Lower leg skin (tissue), 4 donors: Measurements from ENCODE around the gene SLAIN2. TPM values are rescaled to one million over a fixed set of nuclear protein-coding genes. Genes with fewer than 3 reads are reported as not detected.
"Not testable (repeated sequence)": the region's sequence is repeated elsewhere in the genome, so short reads cannot be mapped to it uniquely, and the experiment has no call there.

Experiments used
- DNase-seq, 2 donors: peaks; one replicate each; pipeline ENCODE4 v3.0.0-alpha.2; 2019; ENCODE audit warnings: low spot score in 2 of 2
- H3K4me3 ChIP-seq: fragments of 200-600 bp; sonication (generic); 2 replicates; pipeline ENCODE4 v1.5.1; 2017; ENCODE audit warnings: mild to moderate bottlenecking, low read depth; ENCODE audit not compliant: poor library complexity, severe bottlenecking
- CTCF ChIP-seq, 3 donors: fragments of 450-650 bp; IDR thresholded peaks; one replicate each; pipeline ENCODE4 v1.5.1; 2016; ENCODE audit warnings: antibody characterized with exemption in 3 of 3, mild to moderate bottlenecking in 3 of 3, moderate library complexity in 2 of 3
- POLR2A ChIP-seq, 2 donors: fragments of 450-650 bp; IDR thresholded peaks; one replicate each; pipeline ENCODE4 v1.6.1; 2016 to 2017; ENCODE audit warnings: antibody characterized with exemption in 2 of 2, mild to moderate bottlenecking in 1 of 2, moderate library complexity in 1 of 2
- WGBS, 2 donors: methylation state at CpG; one replicate each; pipeline ENCODE4 v1.1.5; 2018; 5-methylcytosine and 5-hydroxymethylcytosine counted together
- intact Hi-C: fragments of 100-400 bp; cut with DNase I; formaldehyde crosslinking; loops from one replicate; pipeline ENCODE4 v1.15.0; 2023; ENCODE audit warnings: low total_unique reads
- total RNA-seq, 4 donors: library from RNA; depleted of rRNA; stranded (reverse); fragments of >200 nt; gene quantifications; one replicate each; pipeline ENCODE4 v1.1.0, GENCODE V29; 2016

The SLAIN2 gene
- total RNA-seq, 4 donors from 2014 or later: 75.4 to 201 (median 88.6) TPM

GRCh38 chr4:48450740-48451139, 109.4 kb downstream of the SLAIN2 start:
- TF ChIP-seq POLR2A (IDR thresholded peaks at IDR 0.05) (no peak), CTCF (IDR thresholded peaks at IDR 0.05) (no peak)

GRCh38 chr4:48451656-48452055, 110.3 kb downstream of the SLAIN2 start:
- H3K4me3 ChIP-seq, intact Hi-C loops, DNase-seq: not testable (repeated sequence)
- 91 to 93% methylated on average over 3 of the region's 3 CpGs for WGBS, 2 donors

More at GRCh38 chr4:48450740-48451139, 109.4 kb downstream of the SLAIN2 start:
- no peak overlapping the region for H3K4me3 ChIP-seq
- WGBS, 2 donors: 96 to 97% methylated on average over 3 of the region's 3 CpGs
- intact Hi-C loops: no loop called here
- DNase-seq: no peak

- DNase-seq: no peak
- no peak for TF ChIP-seq CTCF (IDR thresholded peaks at IDR 0.05)
- no peak for TF ChIP-seq POLR2A (IDR thresholded peaks at IDR 0.05)
- H3K4me3 ChIP-seq: no peak overlapping the region
- 91 to 100% methylated on average over 2 of the region's 2 CpGs for WGBS, 2 donors
- intact Hi-C loops: no loop called here
Observed at GRCh38 chr4:48454591-48454990, 113.3 kb downstream of the SLAIN2 start.

GRCh38 chr4:48461000-48461399, 119.7 kb downstream of the SLAIN2 start:
- intact Hi-C loops: no loop called here
- TF ChIP-seq POLR2A (IDR thresholded peaks at IDR 0.05): no peak
- no peak for TF ChIP-seq CTCF (IDR thresholded peaks at IDR 0.05)
- DNase-seq: no peak
- no peak overlapping the region for H3K4me3 ChIP-seq

- H3K4me3 ChIP-seq: no peak overlapping the region
- no peak for TF ChIP-seq CTCF (IDR thresholded peaks at IDR 0.05)
- no peak for TF ChIP-seq POLR2A (IDR thresholded peaks at IDR 0.05)
- DNase-seq: no peak
- intact Hi-C loops: no loop called here
- WGBS, 2 donors: 18 to 19% methylated on average over 5 of the region's 5 CpGs
Observed at GRCh38 chr4:48462363-48462762, 121.0 kb downstream of the SLAIN2 start.

- intact Hi-C loops: no loop called here
- no peak for TF ChIP-seq CTCF (IDR thresholded peaks at IDR 0.05)
- no peak for TF ChIP-seq POLR2A (IDR thresholded peaks at IDR 0.05)
- WGBS, 2 donors: 60 to 70% methylated on average over 2 of the region's 2 CpGs
- no peak overlapping the region for H3K4me3 ChIP-seq
- no peak for DNase-seq
Observed at GRCh38 chr4:48467442-48467841, 126.1 kb downstream of the SLAIN2 start.
